B cell (primary cell): Measurements from ENCODE around the gene ORC4. TPM values are rescaled to one million over a fixed set of nuclear protein-coding genes. Genes with fewer than 3 reads are reported as not detected.

Experiments used
- ATAC-seq: fragments of 200-7000 bp; cut with Tn5 transposase; one replicate; pipeline ENCODE4 v1.10.0; 2021; ENCODE audit warnings: low read depth, mild to moderate bottlenecking, moderate number of reproducible peaks, moderate library complexity
- CTCF ChIA-PET: fragments of 350-600 bp; sonication (Branson Sonifier 250); formaldehyde crosslinking; loops from one replicate; lab custom pipeline; 2021; ENCODE audit warnings: antibody characterized with exemption, inconsistent platforms; lab: Charles Lee
- POLR2A ChIA-PET: fragments of 350-600 bp; sonication (Branson Sonifier 250); formaldehyde crosslinking; loops from one replicate; lab custom pipeline; 2021; ENCODE audit warnings: antibody characterized with exemption; lab: Charles Lee
- DNase-seq: peaks from one replicate; pipeline ENCODE4 v3.0.0; 2013
- H2AFZ ChIP-seq: 2 replicates; pipeline ENCODE4 v1.6.1; 2012; ENCODE audit warnings: mild to moderate bottlenecking, low read depth, low read length; ENCODE audit not compliant: insufficient read depth, poor library complexity, severe bottlenecking
- H3K27ac ChIP-seq, 2 donors: 1 replicate in 1 of 2; 2 replicates in 1 of 2; pipeline ENCODE4 v1.5.1; 2012 to 2013; ENCODE audit warnings: low read length in 2 of 2, mild to moderate bottlenecking in 2 of 2, moderate library complexity in 1 of 2
- H3K27me3 ChIP-seq, 4 experiments: fragments of 200-600 bp in 1 of 4; sonication (generic) in 1 of 4; replicated peaks in 1 of 4; 1 replicate in 2 of 4; 2 replicates in 2 of 4; pipeline versions ENCODE4 v1.6.1 to v1.7.0; 2013 to 2016; ENCODE audit warnings: low read length in 3 of 4, mild to moderate bottlenecking in 2 of 4, mixed read lengths in 1 of 4, moderate library complexity in 1 of 4; ENCODE audit not compliant: insufficient read depth in 4 of 4, control insufficient read depth in 3 of 4; ENCODE audit errors: control extremely low read depth in 1 of 4
- H3K36me3 ChIP-seq, 2 experiments: replicated peaks in 1 of 2; 1 replicate in 1 of 2; 2 replicates in 1 of 2; pipeline versions ENCODE4 v1.6.1 to v1.7.1; 2013; ENCODE audit warnings: low read length in 1 of 2; ENCODE audit not compliant: insufficient read depth in 2 of 2, control insufficient read depth in 1 of 2; ENCODE audit errors: control extremely low read depth in 1 of 2, extremely low read depth in 1 of 2
- H3K4me1 ChIP-seq, 2 donors: fragments of 200-600 bp in 1 of 2; sonication (generic) in 1 of 2; 1 replicate in 1 of 2; 2 replicates in 1 of 2; pipeline versions ENCODE4 v1.5.1 to v1.6.1; 2013 to 2017; ENCODE audit warnings: low read length in 2 of 2; ENCODE audit not compliant: control insufficient read depth in 2 of 2, insufficient read depth in 2 of 2
- H3K4me2 ChIP-seq: replicated peaks from 2 replicates; pipeline ENCODE3; 2012; ENCODE audit warnings: mild to moderate bottlenecking, low read depth, low read length; ENCODE audit not compliant: poor library complexity, severe bottlenecking
- H3K4me3 ChIP-seq, 5 experiments: fragments of 200-600 bp in 1 of 5; sonication (generic) in 1 of 5; 1 replicate in 3 of 5; 2 replicates in 2 of 5; pipeline versions ENCODE4 v1.5.1 to v1.7.0; 2011 to 2016; ENCODE audit warnings: low read length in 4 of 5, mild to moderate bottlenecking in 4 of 5, low read depth in 2 of 5, control low read depth in 1 of 5, moderate library complexity in 1 of 5; ENCODE audit not compliant: insufficient read depth in 1 of 5; ENCODE audit errors: control extremely low read depth in 1 of 5, extremely low read depth in 1 of 5
- H3K79me2 ChIP-seq: fragments of 200-600 bp; sonication (generic); one replicate; pipeline ENCODE4 v1.6.0; 2016; ENCODE audit warnings: low read length; ENCODE audit not compliant: control insufficient read depth, insufficient read depth
- H3K9ac ChIP-seq: fragments of 200-600 bp; sonication (generic); 2 replicates; pipeline ENCODE4 v1.6.1; 2017; ENCODE audit warnings: mild to moderate bottlenecking, low read length, moderate library complexity
- H3K9me3 ChIP-seq, 3 donors: one replicate each; pipeline versions ENCODE4 v1.6.1 to v1.7.1; 2013; ENCODE audit warnings: low read length in 2 of 3; ENCODE audit not compliant: control insufficient read depth in 2 of 3, insufficient read depth in 1 of 3; ENCODE audit errors: control extremely low read depth in 1 of 3
- H4K20me1 ChIP-seq: 2 replicates; pipeline ENCODE4 v1.6.0; 2012; ENCODE audit warnings: mild to moderate bottlenecking, low read length; ENCODE audit not compliant: insufficient read depth, control insufficient read depth, poor library complexity, severe bottlenecking
- H3K27ac Mint-ChIP-seq: one replicate; pipeline ENCODE4 v1.8.0; 2021; ENCODE audit warnings: mixed read lengths
- H3K27me3 Mint-ChIP-seq: one replicate; pipeline ENCODE4 v1.8.0; 2021; ENCODE audit warnings: mixed read lengths
- H3K4me1 Mint-ChIP-seq: one replicate; pipeline ENCODE4 v1.8.0; 2021; ENCODE audit warnings: mixed read lengths
- H3K4me3 Mint-ChIP-seq: one replicate; pipeline ENCODE4 v1.8.0; 2021; ENCODE audit warnings: mixed read lengths
- H3K9me3 Mint-ChIP-seq: one replicate; pipeline ENCODE4 v1.8.0; 2022; ENCODE audit warnings: mixed read lengths; ENCODE audit not compliant: insufficient read depth
- CTCF ChIP-seq: fragments of 200-600 bp; IDR thresholded peaks from one replicate; pipeline ENCODE4 v1.8.0; 2022; ENCODE audit warnings: antibody characterized with exemption, mild to moderate bottlenecking
- EZH2 ChIP-seq: IDR thresholded peaks from 2 replicates; pipeline ENCODE4 v1.6.1; 2012; ENCODE audit warnings: borderline replicate concordance, low read depth, mild to moderate bottlenecking, moderate library complexity, low read length; ENCODE audit not compliant: insufficient read depth, poor library complexity, severe bottlenecking
- WGBS: methylation state at CpG from one replicate; pipeline ENCODE4 v1.1.5; 2013; ENCODE audit warnings: missing lambda C conversion rate; ENCODE audit not compliant: insufficient coverage; 5-methylcytosine and 5-hydroxymethylcytosine counted together
- intact Hi-C: fragments of 100-400 bp; cut with micrococcal nuclease; formaldehyde crosslinking; loops from one replicate; pipeline ENCODE4 v1.10.0; 2022
- polyA plus RNA-seq: library from polyadenylated mRNA; depleted of rRNA; stranded (reverse); fragments of >200 nt; gene quantifications from 2 replicates; pipeline ENCODE4 v1.2.3, GENCODE V29; 2012
- total RNA-seq, 2 donors: library from RNA; stranded (reverse); fragments of 120-200 nt in 1 of 2; gene quantifications; 1 replicate in 1 of 2; 2 replicates in 1 of 2; pipeline versions ENCODE4 v1.2.3 to v1.2.4, GENCODE V29; 2013 to 2022

The ORC4 gene
- total and polyA plus RNA-seq, 2 donors (not counting 1 experiment from before 2014, with no cell fraction given), result 31.5 to 48.9 TPM

DNA sequence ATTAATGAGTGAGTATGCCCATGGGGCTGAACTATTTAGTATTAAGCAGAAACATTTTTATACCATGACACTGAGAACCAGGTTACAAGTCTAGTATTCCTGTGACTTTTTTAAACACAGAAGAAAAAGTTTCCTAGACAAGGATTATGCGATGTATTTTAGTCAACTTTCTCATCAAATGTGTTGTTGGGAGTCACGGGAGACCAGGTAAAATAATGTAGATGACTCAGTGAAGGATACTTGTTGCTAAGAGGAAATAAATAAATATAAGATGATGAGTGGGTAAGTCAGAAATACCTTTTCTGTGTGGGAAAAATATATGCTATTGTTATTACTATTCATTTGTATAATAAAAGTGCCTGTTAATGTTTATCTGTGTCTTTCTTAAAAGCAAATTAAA is 23.8 kb upstream of the ORC4 start:
- Histone ChIP-seq H3K27me3 (no peaks in the 10 kb centered on the region), H3K9ac (no peak overlapping the region), H3K4me2 (no peak overlapping the region), H3K36me3 (no peaks in the 10 kb centered on the region), H3K4me1 (peaks cover 19 to 29% of the 10 kb centered on the region in 2 donors), H3K4me3 (no peak overlapping the region), H3K9me3 (no peaks in the 10 kb centered on the region), H3K27ac (no peak overlapping the region), H2AFZ (no peak overlapping the region), H4K20me1 (no peaks in the 10 kb centered on the region), H3K79me2 (peaks cover 4% of the 10 kb centered on the region)
- no CpG with 5 or more reads among the region's 2 CpGs for WGBS
- CTCF ChIA-PET, result no interaction called here
- H3K4me3 Mint-ChIP-seq, result no peak overlapping the region
- no peaks in the 10 kb centered on the region for H3K9me3 Mint-ChIP-seq
- no peak for ATAC-seq
- H3K4me1 Mint-ChIP-seq, result peaks cover 49% of the 10 kb centered on the region
- no peak overlapping the region for H3K27ac Mint-ChIP-seq
- no peaks in the 10 kb centered on the region for H3K27me3 Mint-ChIP-seq
- intact Hi-C loops, result no loop called here
- TF ChIP-seq EZH2 (no peak), CTCF (no peak)
- POLR2A ChIA-PET, result no interaction called here
- no peak for DNase-seq

DNA sequence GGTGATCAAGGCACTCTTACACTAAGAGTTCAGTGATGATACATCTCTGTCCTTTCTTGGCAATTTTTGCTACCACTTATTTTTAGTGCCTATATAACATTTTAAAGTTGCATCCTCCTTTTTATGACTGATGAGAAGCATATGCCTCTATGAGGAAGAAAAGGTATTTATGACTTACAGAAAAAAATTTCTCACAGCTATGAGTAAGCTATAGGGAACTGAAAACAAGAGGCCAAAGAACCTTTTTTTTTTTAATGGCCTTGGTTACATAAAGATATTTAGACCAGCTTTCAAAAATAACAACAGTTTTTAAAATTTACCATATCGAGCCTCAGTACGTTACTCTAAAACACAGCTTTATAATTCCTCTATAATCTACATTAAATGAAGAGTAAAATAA is 21.7 kb upstream of the ORC4 start:
- CTCF ChIA-PET, result interaction anchor here (0.8 to 1.6 kb wide), 3 partner anchors 17 to 467 kb away, joined by 3 to 7 read pairs (median 4); partner anchors contain the start of genes MBD5 and ORC4
- Mint-ChIP-seq H3K9me3 (no peaks in the 10 kb centered on the region), H3K4me1 (peaks cover 28% of the 10 kb centered on the region), H3K27me3 (no peaks in the 10 kb centered on the region), H3K27ac (no peak overlapping the region), H3K4me3 (no peak overlapping the region)
- Histone ChIP-seq H3K27ac (peak overlapping the region in 1 of 2 donors; percentile 49), H3K4me2 (no peak overlapping the region), H3K27me3 (no peaks in the 10 kb centered on the region), H3K79me2 (peaks cover 4% of the 10 kb centered on the region), H2AFZ (no peak overlapping the region), H3K4me1 (peaks cover 8 to 11% of the 10 kb centered on the region in 2 donors), H3K9me3 (no peaks in the 10 kb centered on the region), H3K4me3 (no peak overlapping the region), H3K36me3 (no peaks in the 10 kb centered on the region), H3K9ac (no peak overlapping the region), H4K20me1 (no peaks in the 10 kb centered on the region)
- WGBS, result no CpG with 5 or more reads among the region's 2 CpGs
- no peak for ATAC-seq
- TF ChIP-seq CTCF, result no peak
- TF ChIP-seq EZH2, result no peak
- POLR2A ChIA-PET, result no interaction called here
- intact Hi-C loops, result no loop called here
- peak; percentile 14 for DNase-seq
